HK-2 (cell line): ENCODE data around the gene MGLL.

Experiments used
- DNase-seq: peaks from one replicate; pipeline ENCODE4 v3.0.0-alpha.2; 2018; ENCODE audit not compliant: unreplicated experiment

Gene MGLL

GRCh38 chr3:127758013-127758412, 64.3 kb downstream of the MGLL start:
- DNase-seq: no peak

- DNase-seq: no peak
Observed at GRCh38 chr3:127755305-127755681, 67.0 kb downstream of the MGLL start.

- DNase-seq: no peak
Observed at GRCh38 chr3:127754411-127755304, 67.7 kb downstream of the MGLL start.

GRCh38 chr3:127753898-127754410, 68.4 kb downstream of the MGLL start:
- DNase-seq: no peak

GRCh38 chr3:127753338-127753737, 69.0 kb downstream of the MGLL start:
- no peak for DNase-seq

- no peak for DNase-seq
Observed at GRCh38 chr3:127751782-127752181, 70.5 kb downstream of the MGLL start.

- peak; percentile 40 for DNase-seq
Observed at GRCh38 chr3:127751163-127751621, 71.1 kb downstream of the MGLL start.

GRCh38 chr3:127750226-127751031, 71.9 kb downstream of the MGLL start:
- DNase-seq: peak; percentile 65

GRCh38 chr3:127749787-127750225, 72.5 kb downstream of the MGLL start:
- peak; percentile 14 for DNase-seq

GRCh38 chr3:127749361-127749760, 73.0 kb downstream of the MGLL start:
- peak; percentile 20 for DNase-seq

GRCh38 chr3:127748754-127749327, 73.5 kb downstream of the MGLL start:
- DNase-seq: no peak

- peak; percentile 86 for DNase-seq
Observed at GRCh38 chr3:127747751-127748521, 74.4 kb downstream of the MGLL start.

- no peak for DNase-seq
Observed at GRCh38 chr3:127747066-127747465, 75.2 kb downstream of the MGLL start.

GRCh38 chr3:127746400-127747057, 75.8 kb downstream of the MGLL start:
- peak; percentile 13 for DNase-seq

GRCh38 chr3:127745656-127746399, 76.5 kb downstream of the MGLL start:
- DNase-seq: no peak

- DNase-seq: no peak
Observed at GRCh38 chr3:127744875-127745274, 77.4 kb downstream of the MGLL start.

GRCh38 chr3:127744253-127744815, 78.0 kb downstream of the MGLL start:
- DNase-seq: no peak

- no peak for DNase-seq
Observed at GRCh38 chr3:127743351-127744252, 78.7 kb downstream of the MGLL start.

GRCh38 chr3:127742580-127742979, 79.7 kb downstream of the MGLL start:
- DNase-seq: no peak
